Stimulated activated naive B cell treated with anti-CD40 and anti-IgM and Interleukin-4, amounts not matched to agents 10 μg/mL and 1 μg/mL and 100 μg/mL, for 72 hours (primary cell): ENCODE results near the gene MLPH.

Experiments used
- ATAC-seq, 2 donors: fragments of 150-1000 bp; cut with Tn5 transposase; replicated peaks; 2 replicates each; pipeline ENCODE4 v1.10.0; 2021; ENCODE audit warnings: moderate library complexity in 1 of 2
- DNase-seq: peaks from one replicate; pipeline ENCODE4 v3.0.0; 2021
- H3K27ac Mint-ChIP-seq: one replicate; pipeline ENCODE4 v1.8.0; 2022; ENCODE audit warnings: mild to moderate bottlenecking, mixed read lengths
- H3K27me3 Mint-ChIP-seq, 2 donors: one replicate each; pipeline ENCODE4 v1.8.0; 2022; ENCODE audit warnings: mixed read lengths in 2 of 2
- H3K36me3 Mint-ChIP-seq, 2 donors: one replicate each; pipeline ENCODE4 v1.8.0; 2022; ENCODE audit warnings: mixed read lengths in 2 of 2, mild to moderate bottlenecking in 1 of 2
- H3K4me1 Mint-ChIP-seq, 2 donors: one replicate each; pipeline ENCODE4 v1.8.0; 2022; ENCODE audit warnings: mixed read lengths in 2 of 2, mild to moderate bottlenecking in 1 of 2
- H3K4me3 Mint-ChIP-seq, 2 donors: one replicate each; pipeline ENCODE4 v1.8.0; 2022; ENCODE audit warnings: mild to moderate bottlenecking in 2 of 2, mixed read lengths in 2 of 2, moderate library complexity in 1 of 2
- H3K9me3 Mint-ChIP-seq, 2 donors: one replicate each; pipeline ENCODE4 v1.8.0; 2022; ENCODE audit warnings: mixed read lengths in 2 of 2, mild to moderate bottlenecking in 1 of 2

The MLPH gene, protein sequence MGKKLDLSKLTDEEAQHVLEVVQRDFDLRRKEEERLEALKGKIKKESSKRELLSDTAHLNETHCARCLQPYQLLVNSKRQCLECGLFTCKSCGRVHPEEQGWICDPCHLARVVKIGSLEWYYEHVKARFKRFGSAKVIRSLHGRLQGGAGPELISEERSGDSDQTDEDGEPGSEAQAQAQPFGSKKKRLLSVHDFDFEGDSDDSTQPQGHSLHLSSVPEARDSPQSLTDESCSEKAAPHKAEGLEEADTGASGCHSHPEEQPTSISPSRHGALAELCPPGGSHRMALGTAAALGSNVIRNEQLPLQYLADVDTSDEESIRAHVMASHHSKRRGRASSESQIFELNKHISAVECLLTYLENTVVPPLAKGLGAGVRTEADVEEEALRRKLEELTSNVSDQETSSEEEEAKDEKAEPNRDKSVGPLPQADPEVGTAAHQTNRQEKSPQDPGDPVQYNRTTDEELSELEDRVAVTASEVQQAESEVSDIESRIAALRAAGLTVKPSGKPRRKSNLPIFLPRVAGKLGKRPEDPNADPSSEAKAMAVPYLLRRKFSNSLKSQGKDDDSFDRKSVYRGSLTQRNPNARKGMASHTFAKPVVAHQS

DNA sequence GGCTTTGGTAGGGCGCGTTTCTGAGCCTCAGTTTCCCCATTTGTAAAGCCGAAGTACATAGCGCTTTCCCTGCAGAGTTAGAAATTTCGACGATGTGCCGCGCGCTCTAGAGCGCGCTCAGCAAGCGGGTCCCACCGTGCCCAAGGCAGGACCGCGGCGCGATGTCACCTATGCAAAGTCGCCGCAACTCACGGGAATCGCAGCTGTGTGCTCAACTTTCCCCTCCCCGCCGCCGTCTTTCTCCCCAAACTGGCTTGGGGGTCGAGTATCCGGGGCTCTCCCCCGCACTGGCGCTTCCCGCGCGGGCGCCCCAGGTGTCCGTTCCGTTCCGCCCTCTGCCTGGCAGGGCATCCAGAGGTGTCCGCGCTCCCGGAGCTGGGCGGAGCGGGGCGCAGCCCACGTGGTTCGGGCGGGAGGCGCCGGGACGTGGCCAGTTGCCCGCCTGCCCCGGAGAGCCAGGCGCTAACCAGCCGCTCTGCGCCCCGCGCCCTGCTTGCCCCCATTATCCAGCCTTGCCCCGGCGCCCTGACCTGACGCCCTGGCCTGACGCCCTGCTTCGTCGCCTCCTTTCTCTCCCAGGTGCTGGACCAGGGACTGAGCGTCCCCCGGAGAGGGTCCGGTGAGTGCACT lies at the start of gene MLPH:
Gene MLPH (plus strand): TSS at position 433 of the 630 bp plus-strand sequence. CDS start 6,176 bp downstream, outside the sequence.
- Mint-ChIP-seq H3K36me3 (peaks cover 2% of the 10 kb centered on the region in 2 donors), H3K27me3 (peaks cover 53 to 81% of the 10 kb centered on the region in 2 donors)
- DNase-seq, result no peak

DNA sequence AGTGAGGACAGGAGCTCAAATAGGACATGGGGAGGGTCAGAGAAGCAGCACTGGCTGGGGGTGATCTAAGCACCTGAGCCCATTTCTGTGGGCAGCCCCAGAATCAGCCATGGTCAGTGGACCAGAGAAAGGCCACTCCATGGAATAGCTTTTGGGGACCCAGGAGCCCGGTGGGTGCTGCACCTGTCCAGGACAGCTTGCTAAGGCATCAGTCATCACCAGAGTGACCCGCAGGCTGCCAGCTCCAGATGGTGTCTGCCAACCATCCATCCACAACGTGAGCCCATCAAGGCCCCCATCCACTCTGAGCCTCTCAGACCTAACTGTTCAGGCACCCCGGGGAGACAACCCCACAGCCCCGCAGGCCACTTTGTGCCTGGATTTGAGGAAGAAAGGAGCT lies 49.5 kb upstream of the MLPH start:
- ATAC-seq, result no peak
- peaks cover 0 to 2% of the 10 kb centered on the region in 2 donors for H3K9me3 Mint-ChIP-seq
- no peaks in the 10 kb centered on the region for H3K36me3 Mint-ChIP-seq
- H3K4me1 Mint-ChIP-seq, result peaks cover 20 to 33% of the 10 kb centered on the region in 2 donors
- no peak overlapping the region for H3K4me3 Mint-ChIP-seq
- DNase-seq, result no peak
- H3K27ac Mint-ChIP-seq, result no peak overlapping the region
- H3K27me3 Mint-ChIP-seq, result peaks cover 8 to 34% of the 10 kb centered on the region in 2 donors

More for the DNA sequence above, at the start of gene MLPH:
- Mint-ChIP-seq H3K9me3 (peaks cover 10% of the 10 kb centered on the region in 2 donors), H3K27ac (no peak within 1 kb of the TSS), H3K4me3 (no peak within 1 kb of the TSS), H3K4me1 (peaks cover 0 to 1% of the 10 kb centered on the region in 2 donors)
- no peak for ATAC-seq

DNA sequence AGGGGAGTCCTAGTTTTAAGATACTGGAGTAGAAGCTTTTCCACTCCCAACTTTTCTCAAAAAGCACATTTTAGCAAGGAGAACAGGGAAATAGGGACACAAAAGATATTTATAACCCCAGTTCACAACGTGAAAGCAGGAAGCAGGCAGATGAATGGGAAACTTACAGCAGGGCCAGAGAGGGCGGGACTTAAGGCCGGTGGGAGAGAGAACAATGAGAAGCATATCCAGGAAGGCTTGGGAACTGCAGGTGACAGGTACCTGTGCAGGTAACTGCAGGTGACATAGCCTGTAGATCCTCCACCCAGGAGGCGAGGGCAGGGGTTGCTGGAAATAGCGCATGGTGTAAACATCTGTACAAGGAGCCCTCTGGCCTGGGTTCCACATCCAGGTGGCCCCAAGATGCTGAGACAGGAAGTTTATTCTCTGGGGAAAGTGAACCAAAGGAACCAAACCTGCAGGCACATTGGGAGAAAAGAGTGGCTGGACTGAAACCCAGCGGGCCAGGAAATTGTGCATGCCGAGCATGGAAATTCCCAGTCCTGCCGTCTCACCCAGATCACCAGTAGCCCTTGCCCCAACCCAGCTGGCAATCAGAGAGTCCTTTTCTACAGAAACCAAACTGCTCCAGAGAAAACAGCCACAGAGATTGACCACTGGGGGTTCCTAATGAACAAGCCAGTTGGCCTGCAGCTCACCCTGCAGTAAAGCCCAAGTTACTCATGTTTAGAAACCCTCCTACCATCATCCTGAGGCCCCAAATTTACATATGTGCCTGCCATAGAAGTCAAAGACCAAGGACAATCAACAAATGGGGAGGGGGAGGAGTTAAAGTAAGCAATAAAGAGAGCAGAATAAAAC lies 48.7 kb upstream of the MLPH start:
- no peak for ATAC-seq
- peaks cover 0 to 2% of the 10 kb centered on the region in 2 donors for H3K9me3 Mint-ChIP-seq
- H3K27me3 Mint-ChIP-seq, result peaks cover 10 to 33% of the 10 kb centered on the region in 2 donors
- H3K4me3 Mint-ChIP-seq, result no peak overlapping the region
- no peak overlapping the region for H3K27ac Mint-ChIP-seq
- no peak for DNase-seq
- peaks cover 13 to 26% of the 10 kb centered on the region in 2 donors for H3K4me1 Mint-ChIP-seq
- H3K36me3 Mint-ChIP-seq, result no peaks in the 10 kb centered on the region

DNA sequence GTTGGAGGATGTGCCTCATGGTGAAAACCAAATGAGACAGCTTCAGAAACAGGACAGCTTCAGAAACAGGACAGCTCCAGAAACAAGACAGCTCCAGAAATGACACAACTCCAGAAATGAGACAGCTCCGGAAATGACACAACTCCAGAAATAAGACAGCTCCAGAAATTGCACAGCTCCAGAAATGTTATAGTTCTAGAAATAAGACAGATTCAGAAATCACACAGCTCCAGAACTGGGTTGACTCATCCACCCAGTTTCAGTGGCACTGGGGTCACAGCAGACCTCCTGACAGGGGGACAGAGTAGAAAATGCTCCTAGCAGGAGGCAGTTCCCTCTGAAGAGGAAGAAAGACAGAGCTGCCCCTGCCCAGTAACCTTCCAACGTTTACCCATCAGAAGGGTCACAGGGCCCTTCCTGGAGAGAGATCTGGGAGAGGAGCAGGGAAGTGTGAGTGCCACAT lies 46.2 kb upstream of the MLPH start:
- ATAC-seq (peak; percentile 67 to 81), DNase-seq (peak; percentile 23)
- Mint-ChIP-seq H3K4me1 (peaks cover 4% of the 10 kb centered on the region in 2 donors), H3K27me3 (peaks cover 13 to 15% of the 10 kb centered on the region in 2 donors), H3K9me3 (peaks cover 0 to 2% of the 10 kb centered on the region in 2 donors), H3K27ac (no peak overlapping the region), H3K36me3 (no peaks in the 10 kb centered on the region), H3K4me3 (no peak overlapping the region)

DNA sequence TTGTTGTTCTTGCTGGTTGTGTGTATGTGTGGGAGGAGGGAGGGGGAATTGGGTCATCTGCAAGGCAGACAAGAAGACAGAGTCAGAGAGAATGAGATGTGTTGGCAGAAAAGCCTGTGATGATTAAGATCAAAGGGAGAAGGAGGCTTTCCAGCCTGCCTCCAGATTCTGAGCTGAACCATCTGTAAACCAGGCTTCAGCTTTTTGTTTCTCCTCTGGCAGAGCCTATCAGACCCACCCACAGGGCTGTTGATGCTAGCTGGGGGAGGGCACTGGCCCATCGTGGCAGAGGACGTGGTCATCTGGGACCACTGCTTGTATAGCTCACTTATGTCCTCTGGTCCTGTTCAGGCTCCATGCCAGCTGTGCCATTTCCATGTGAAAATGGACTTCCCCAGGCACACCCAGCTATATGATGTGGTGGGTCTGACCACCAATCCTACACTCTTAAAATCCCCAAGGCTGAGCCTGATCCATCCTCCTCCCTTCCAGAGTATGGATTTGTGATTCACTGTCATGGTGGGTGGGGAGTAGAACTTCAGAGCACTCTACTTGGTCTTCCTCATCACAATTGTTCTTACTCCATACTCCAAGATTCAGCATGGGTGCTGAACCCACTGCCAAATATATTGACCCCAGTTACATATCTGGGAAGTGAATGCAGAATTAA lies 45.3 kb upstream of the MLPH start:
- Mint-ChIP-seq H3K27me3 (peaks cover 13 to 15% of the 10 kb centered on the region in 2 donors), H3K4me3 (no peak overlapping the region), H3K9me3 (peaks cover 0 to 2% of the 10 kb centered on the region in 2 donors), H3K4me1 (peaks cover 4% of the 10 kb centered on the region in 2 donors), H3K27ac (no peak overlapping the region), H3K36me3 (no peaks in the 10 kb centered on the region)
- no peak for DNase-seq
- ATAC-seq, result no peak

DNA sequence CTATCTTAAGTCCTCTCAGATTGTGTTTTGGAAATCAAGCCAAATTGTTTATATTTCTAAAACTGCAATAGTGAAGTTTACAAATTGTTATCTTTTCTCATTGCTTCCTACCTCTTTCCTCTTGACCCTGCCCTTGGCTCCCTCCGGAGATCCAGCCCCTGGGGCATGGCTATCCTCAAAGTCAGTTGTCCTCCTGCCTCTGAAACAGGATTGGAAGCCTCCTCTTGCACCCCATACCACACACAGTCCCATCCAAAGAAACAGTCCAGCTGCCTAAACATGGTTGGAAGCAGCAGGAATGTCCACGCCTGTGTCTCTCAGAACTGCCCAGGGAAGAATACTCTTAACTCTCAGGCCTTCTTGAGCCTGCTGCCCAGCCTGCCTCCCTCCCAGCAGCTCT lies 43.0 kb upstream of the MLPH start:
- ATAC-seq, result no peak
- Mint-ChIP-seq H3K27me3 (peaks cover 13 to 23% of the 10 kb centered on the region in 2 donors), H3K4me1 (peaks cover 1 to 2% of the 10 kb centered on the region in 2 donors), H3K4me3 (no peak overlapping the region), H3K36me3 (no peaks in the 10 kb centered on the region), H3K9me3 (peaks cover 0 to 2% of the 10 kb centered on the region in 2 donors), H3K27ac (peak overlapping the region; percentile 32)
- no peak for DNase-seq

DNA sequence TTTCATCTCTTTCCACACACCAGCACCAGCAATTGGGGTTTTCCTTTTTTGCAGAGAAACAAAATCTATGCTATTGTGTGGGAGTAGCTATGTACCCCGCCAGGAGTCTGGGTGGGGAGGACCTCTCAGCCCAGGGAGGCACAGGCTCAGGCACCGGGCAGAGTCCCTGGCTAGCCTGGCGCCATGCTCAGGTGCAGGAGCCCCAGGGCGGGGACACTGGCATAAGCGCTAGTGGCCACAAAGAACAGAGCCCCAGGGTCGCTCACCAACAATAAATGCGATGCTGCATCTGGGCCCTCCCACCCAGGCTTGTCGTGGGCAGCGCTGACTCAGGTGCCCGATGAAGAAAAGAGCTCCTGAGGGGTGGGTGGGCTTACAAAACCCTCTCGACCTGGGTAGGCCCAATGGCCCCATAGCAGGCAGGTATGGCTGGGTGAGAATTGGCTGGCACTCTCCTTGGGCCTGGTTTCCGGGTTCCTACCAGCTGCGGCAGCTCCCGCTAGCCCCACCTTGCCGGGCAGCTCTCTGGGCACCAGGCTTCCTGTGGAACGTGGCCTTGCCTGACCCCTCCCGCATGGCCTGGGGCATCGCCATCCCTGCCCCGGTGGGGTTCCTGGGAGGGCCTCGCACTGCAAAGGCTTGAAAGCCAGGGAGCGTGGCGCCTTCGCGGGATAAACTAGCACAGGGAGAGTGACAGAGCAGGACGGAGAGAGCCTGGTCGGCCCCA lies 41.3 kb upstream of the MLPH start:
- Mint-ChIP-seq H3K27me3 (peaks cover 13 to 30% of the 10 kb centered on the region in 2 donors), H3K27ac (no peak overlapping the region), H3K36me3 (no peaks in the 10 kb centered on the region), H3K4me1 (peaks cover 1 to 9% of the 10 kb centered on the region in 2 donors), H3K9me3 (no peaks in the 10 kb centered on the region), H3K4me3 (no peak overlapping the region)
- ATAC-seq (no peak), DNase-seq (no peak)

DNA sequence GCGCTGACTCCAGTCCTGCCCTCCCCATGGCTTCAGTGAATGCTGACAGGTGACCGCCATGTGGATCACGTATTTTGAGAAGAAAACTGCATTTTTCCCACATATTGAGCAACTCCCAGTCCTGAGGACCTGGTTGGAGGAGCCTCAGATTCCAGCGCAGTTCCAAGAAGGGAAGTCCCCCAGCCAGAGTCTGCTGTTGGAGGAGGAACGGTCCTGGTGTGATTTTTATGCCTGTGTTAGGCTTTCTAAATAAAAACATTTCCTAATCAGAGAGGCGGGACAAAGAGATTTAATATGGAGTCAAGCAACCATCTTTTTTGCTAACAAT lies 40.7 kb upstream of the MLPH start:
- Mint-ChIP-seq H3K9me3 (no peaks in the 10 kb centered on the region), H3K27me3 (peaks cover 17 to 30% of the 10 kb centered on the region in 2 donors), H3K4me1 (peaks cover 1 to 9% of the 10 kb centered on the region in 2 donors), H3K27ac (no peak overlapping the region), H3K36me3 (no peaks in the 10 kb centered on the region), H3K4me3 (no peak overlapping the region)
- DNase-seq (no peak), ATAC-seq (no peak)

DNA sequence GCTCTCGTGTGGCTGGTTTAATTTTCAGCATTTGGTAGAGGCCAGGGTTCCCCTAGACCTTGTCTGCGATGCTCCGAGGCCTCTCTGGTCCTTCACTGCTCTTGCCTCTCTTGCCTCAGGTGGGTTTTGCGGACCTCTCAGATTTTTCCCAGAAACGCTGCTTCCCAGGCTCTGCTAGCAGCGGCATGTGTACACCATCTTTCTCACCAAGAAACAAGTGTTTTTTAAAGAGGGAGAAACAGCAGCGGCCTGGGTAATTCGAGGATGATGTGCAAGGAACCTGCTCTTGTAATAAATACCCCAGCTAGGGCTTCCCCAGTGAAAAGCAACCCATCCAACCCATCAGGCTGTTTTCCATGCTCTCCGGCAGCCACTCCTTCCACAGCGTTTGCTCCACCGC lies 39.6 kb upstream of the MLPH start:
- DNase-seq (no peak), ATAC-seq (no peak)
- Mint-ChIP-seq H3K27me3 (peaks cover 21 to 23% of the 10 kb centered on the region in 2 donors), H3K9me3 (no peaks in the 10 kb centered on the region), H3K27ac (no peak overlapping the region), H3K36me3 (no peaks in the 10 kb centered on the region), H3K4me1 (peaks cover 0 to 9% of the 10 kb centered on the region in 2 donors), H3K4me3 (no peak overlapping the region)

DNA sequence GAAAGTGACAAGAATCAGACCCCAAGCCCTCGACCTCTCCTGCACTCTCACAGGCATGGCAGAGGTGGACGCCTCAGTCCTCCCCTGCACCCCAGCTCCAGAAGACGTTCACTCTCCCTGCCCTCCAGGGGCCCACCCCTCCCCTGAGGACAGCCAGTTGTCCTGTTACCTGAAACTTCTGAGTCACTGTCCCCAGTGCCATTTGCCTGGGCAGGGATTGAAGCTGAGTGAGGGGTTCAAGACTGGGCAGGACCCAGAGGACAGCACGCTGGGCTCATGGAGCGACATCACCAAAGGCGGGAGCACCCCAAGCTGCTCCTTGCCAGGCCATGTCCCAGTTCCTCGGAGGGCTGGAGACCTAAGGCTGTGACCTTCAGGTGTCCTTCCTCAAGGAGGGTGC lies 38.9 kb upstream of the MLPH start:
- H3K4me3 Mint-ChIP-seq, result no peak overlapping the region
- no peaks in the 10 kb centered on the region for H3K9me3 Mint-ChIP-seq
- H3K27ac Mint-ChIP-seq, result no peak overlapping the region
- H3K36me3 Mint-ChIP-seq, result no peaks in the 10 kb centered on the region
- ATAC-seq (no peak), DNase-seq (no peak)
- peaks cover 17 to 20% of the 10 kb centered on the region in 2 donors for H3K27me3 Mint-ChIP-seq
- peaks cover 0 to 9% of the 10 kb centered on the region in 2 donors for H3K4me1 Mint-ChIP-seq

DNA sequence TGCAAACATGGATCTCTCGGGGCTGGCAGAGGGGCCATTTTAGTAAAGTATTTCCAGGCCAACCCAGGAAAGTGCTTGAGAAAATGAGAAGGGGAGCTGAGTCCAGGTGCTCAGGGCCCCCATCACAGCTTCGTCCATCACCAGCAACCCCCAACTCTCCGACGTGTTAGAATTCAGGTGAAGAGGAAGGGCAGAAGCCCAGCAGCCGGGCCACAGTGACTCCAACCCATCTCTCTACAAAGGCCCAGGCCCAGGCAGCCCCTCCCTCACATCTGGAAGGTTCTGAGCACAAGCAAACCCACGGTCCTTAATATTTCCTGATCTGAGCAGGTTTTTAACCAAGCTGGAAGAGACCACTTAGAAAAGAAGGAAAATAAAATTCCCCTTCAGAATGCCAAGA lies 38.4 kb upstream of the MLPH start:
- peaks cover 0 to 9% of the 10 kb centered on the region in 2 donors for H3K4me1 Mint-ChIP-seq

DNA sequence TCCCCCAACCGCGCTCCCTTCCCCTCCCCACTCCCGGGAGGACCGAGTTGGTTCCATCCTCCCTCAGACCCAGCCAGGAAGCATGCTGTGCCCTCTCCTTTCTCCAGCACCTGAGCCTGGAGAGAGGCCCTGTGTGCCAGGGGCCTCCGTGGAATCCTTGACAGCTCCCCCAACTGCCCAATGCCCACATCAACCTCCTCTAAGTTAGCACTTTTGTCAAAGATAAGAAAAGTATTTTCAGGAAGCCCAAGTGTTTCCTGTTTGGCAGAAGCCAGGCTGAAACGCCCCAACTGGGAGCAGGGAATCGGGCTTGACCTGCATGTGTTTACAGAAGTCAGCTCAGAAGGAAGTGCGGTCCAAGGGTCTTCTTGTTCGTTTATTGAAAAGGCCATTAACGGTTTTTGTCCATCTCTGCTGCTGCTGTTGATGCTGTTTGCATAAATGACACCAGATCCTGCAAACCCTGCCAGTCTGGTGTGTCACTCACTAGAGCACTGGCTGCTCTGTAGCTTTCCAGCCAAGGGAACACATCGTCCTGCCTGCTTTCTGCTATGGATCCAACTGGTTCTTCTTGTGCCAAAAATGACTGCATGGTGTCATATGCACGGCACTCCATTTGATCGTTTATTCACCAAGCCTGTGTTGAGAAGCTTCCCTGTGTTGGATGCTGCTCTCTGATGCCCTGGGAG lies 37.7 kb upstream of the MLPH start:
- Mint-ChIP-seq H3K27ac (no peak overlapping the region), H3K4me3 (no peak overlapping the region), H3K27me3 (peaks cover 15% of the 10 kb centered on the region in 2 donors), H3K9me3 (no peaks in the 10 kb centered on the region), H3K4me1 (peaks cover 0 to 9% of the 10 kb centered on the region in 2 donors), H3K36me3 (peaks cover 0 to 1% of the 10 kb centered on the region in 2 donors)
- ATAC-seq (no peak), DNase-seq (no peak)

More for the DNA sequence above, 38.4 kb upstream of the MLPH start:
- no peaks in the 10 kb centered on the region for H3K9me3 Mint-ChIP-seq
- DNase-seq (no peak), ATAC-seq (no peak)
- H3K36me3 Mint-ChIP-seq, result peaks cover 0 to 1% of the 10 kb centered on the region in 2 donors
- H3K27me3 Mint-ChIP-seq, result peaks cover 15 to 19% of the 10 kb centered on the region in 2 donors
- no peak overlapping the region for H3K4me3 Mint-ChIP-seq
- no peak overlapping the region for H3K27ac Mint-ChIP-seq
